ENCODE results near the gene PWWP2B.
A peak's percentile ranks its signal among the peaks of the same experiment; 100 is the strongest.

The PWWP2B gene

DNA sequence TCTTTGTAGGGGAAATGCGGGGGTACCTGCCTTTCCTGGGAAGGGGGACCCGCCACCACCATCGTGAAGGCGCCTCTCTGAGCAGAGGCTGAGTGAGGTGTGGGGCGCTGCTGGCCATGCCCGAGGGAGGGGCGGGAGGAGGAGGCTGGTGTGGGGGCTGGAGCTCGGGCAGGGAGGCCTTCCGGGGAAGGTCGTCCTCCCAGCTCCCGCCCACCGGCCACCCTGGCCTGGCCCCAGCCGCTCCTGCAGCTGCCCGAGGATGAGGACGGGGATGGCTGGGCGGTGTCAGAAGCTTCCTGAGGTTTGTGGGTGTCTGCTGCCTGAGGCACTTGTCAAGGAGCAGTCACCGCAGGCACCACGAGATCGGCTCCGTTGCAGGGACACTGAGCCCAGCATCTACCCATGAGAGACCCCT, 11.4 kb downstream of the PWWP2B start:
- DNase-seq: no peak

DNA sequence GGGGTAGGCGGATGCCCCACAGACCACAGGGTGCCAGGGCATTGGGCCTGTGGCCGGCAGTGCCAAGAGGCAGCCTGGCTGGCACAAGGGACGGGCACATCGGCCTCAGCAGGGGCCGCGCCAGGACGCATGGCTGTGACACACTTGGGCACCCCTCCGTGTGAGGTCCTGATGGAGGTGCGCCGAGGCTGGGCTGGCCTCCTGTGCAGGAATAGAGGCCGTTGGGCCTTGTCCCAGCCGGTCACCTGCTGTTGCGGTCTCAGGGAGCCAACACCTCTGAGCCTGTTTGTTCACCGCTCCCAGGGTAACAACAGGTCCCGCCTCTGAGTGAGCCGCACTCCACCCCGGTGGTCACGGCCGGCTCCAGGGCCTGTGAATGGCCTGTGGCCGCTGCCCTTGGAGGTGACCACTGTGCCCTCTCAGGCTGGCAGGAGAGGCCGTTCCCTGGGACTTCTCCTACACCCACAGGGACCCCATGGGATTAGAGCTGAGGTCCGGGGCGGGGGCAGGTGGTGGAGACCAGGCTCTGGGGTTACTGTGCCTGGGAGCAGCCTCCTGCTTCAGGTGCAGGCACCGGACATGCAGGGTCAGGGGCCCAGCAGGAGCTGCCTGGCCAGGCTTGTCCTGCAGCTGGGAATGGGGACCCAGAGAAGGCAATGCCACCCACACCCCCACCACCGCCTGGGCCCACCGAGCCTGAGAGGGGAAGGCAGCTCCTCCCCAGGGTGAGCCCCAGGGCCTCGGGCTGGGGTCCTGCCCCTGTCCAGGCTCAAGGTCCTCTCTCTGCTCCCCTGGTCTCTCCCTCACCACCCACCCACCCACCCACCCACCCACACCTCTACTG, 12.0 kb downstream of the PWWP2B start:
- DNase-seq: no peak

DNA sequence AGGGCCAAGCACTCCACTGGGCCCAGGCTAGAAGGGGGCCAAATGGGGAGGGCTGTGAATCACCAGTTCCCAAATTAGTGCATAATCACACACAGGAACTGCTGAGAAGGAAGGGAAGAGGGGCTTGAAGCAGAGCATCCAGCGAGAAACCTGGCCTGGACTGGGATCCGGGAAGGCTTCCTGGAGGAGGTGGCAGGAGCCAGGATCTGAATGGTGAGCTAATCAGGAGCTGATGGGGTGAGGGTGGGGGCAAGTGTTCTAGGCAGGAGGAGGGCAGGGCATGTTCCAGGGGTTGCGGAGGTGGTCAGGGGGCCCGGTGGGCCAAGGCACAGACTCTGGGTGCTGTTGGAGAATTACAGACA, 12.6 kb downstream of the PWWP2B start:
- no peak for DNase-seq

DNA sequence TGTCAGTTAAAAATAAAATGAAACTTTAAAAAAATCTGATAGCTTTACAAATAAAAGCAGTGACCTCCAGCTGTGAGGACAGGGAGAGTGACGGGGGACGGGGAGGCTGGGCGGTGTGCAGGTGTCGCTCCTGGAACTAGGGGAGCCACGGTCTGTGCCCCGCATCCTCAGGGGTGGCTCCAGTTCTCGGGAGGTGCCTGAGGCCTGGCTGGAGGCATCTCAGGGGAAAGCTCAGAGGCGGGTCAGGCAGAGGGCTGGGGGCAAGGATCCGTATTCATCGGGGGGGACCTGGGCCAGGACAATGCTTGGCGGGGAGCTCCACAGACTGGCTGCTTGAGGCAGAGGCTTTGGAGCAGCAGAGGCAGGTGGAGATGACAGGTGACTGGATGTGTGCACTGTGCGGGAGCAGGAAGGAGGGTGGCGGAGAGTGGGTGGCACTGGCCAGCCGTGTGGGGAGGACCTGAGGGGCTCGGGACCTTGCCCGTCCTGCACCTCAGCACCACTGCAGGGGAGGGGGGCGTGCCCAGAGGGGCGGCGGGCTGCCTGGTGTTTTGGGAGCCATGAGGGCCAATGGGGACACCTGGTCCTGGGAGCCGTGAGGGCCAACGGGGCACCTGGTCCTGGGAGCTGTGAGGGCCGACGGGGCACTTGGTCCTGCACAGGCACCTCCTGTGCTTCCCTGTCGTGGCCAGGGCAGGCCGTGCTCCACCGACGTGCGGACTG, 13.2 kb downstream of the PWWP2B start:
- no peak for DNase-seq

DNA sequence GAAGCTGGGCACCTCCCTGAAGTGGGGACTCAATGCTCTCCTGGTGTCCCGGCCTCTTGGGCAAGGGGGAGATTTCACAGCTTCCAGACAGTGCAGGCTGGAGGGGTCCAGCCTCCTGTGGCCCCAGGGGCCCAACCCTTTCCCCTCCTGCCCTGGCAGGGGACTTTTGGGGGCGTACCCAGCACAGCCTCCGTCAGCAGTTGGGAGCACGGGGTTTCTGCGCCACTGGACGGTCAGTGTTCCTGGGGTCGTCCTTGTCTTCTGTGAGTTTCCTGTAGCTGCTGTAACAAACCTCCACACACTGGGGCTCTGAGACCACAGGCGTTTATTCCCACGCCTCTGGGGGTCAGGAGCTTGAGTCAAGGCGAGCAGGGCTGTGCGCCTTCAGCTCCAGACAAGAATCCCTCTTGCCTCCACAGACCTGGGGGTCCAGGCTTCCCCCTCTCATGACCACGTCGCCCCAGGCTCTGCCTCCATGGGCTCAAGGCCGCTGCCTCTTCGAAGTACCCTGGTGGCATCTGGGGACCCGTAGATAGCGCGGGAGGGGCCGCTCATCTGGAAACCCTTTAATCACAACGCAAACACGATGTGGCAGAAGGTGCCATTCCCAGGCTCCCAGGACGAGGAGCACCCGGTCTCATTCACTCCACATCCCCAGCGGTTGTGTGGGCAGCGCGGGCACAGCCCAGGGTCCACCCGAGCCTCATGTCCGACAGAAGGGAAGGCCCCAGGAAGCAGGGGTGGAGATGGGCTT, 14.0 kb downstream of the PWWP2B start:
- DNase-seq: no peak

DNA sequence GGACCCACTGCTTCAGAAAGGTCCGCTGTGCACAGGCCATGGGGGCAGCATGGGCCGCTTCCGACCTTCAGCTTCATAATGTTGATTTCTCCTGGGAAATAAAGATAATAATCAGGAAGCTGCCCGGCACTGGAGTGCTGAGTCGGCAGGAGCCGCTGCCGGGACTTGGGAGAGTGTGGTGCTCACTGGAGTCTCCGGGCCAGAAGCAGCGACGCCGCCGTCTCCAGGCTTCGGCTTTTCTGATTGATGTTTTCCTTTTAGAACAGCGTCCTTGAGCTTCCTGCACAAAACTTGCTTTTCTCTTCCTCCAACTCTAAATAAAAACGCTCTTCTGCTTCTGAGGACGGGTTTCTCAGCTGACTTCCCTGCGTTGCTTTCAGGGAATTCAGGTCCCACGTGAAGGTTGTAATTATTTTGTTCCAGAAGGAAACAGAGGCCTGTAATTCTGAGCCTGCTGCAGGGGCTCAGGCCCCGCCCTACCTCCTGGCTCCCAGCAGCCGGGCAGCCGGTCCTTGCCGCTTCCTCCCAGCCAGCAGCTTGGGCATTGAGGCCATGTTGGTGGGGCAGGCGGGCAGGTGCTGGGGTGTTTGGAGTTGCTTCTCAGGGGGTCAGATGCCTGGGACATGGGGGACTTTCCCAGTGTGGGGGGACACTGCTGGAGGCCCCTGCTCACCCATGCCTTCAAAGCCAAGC, 14.7 kb downstream of the PWWP2B start:
- no peak for DNase-seq

DNA sequence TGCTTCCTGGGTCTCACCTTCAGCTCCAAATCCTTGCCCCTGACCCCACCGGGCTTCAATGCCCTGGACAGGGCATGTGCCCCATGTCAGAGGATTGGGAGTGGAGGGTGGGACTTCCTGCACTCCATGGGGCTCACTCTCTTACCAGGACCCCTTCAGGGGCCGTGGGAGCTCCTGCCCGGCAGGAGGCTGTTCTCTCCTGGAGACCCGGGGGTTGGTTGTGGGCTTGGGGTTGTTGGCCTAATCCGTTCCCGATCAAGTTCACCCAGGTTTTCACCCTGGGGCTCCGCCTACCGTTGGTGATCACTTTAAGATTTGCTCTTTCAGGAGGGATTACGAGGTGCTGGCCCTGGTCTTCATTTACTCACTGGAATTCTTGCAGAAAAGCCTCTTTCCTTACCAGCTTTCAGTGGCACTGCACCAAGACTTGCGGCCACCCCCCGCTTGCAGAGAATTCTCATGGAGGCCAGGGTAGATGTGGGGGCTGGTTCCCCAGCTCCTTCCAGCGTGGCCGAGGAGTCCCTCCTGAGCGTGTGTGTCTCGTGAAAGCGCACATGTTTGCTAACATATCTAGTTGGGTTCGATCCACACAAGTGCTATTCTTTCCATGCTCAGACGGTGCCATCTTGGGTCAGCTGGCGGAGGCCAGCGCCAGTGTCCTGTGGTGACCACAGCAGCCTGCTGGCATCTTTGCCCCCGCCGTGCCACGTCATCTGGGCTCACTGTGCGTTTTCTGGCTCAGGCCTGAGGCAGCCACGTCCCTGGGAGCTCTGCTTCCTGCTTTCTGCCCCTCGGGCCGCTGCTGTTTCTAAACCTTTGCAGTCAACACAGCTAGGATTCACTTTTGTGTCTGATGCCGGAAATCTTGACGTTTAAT, 15.6 kb downstream of the PWWP2B start:
- no peak for DNase-seq

DNA sequence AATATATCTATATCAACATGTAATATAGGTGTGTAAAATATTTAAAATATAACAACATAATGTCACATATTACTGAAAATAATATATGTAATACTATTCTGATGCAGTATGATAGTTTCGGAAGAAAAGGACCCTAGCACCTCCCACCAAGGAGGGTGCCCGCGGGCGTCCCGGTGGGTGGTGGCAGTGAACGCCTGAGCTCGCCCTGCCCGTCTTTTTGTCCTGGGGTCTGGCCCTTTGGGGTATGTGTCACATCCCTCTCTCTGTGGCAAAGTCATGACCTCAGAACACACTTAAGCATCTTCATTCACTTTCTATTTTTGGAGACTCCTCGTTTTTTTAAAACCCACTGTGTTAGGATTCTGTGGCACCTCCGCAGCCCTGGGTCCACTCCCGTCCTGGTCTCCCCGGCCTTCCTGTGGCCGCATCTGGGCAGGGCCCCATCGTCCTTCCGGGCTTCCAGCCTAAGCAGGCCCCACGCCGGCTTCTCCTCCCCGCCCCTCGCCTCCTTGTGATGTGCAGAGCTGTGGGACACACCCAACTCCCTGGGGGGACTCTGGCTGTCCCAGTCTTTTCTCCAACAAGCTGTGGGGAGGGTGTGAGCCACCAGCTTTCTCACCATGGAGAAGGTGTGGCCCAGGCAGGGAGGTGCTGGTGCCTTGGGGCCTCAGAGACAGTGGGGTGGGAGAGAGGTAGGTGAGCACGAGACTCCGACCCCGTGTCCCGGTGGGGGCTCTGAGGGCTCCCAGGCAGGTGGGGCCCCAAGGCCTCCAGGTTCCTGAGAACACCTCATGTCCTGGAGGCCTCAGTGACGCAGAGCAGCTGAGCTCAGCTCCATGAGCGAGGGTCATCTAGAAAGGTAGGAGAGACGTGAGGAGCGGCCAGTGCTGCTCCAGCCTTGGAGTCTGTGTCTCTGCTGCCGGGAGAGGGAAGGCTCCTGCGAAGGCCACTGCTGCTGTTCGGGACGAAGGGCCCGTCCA, 16.5 kb downstream of the PWWP2B start:
- no peak for DNase-seq

DNA sequence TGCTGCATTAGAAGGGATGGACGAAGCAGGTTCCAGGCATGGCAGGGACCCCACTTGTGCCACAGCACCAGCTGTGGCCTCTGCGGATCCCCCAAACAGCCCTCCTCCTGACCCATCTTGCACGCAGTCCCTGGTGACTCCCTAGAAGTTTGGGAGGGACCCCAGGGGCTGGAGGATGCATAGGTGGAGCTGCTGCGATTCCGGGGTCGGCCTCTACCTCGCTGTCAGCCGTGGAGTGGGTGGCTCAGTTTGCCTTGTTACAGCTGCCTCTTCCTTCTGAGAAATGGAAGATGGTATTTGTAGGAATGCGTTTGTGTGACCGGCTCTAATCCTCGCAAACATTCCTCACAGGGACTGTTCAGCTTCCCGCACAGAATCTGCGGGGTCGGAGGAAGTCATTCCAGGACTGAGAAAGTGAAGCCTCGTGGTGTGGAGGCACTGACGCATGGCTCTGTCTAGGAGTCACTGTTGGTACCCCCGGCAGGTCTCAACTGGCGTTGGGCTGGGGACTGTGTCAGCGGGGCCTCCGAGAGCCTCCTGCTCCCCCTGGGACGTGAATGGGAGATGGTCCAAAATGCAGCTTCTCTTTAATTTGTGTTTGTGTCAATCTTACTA, 17.5 kb downstream of the PWWP2B start:
- no peak for DNase-seq

DNA sequence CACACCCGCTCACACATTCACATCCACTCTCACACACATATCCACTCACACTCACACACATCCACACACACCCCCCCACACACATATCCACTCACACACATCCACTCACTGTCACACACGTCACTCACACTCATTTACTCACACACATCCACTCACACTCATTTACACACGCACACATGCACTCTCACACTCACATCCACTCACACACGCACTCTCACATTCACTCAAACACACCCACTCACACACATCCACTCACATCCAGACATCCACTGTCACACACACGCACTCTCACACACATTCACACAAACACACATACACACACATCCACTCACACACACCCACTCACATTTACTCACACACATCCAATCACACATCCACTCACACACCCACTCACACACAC, 18.3 kb downstream of the PWWP2B start:
- no peak for DNase-seq

DNA sequence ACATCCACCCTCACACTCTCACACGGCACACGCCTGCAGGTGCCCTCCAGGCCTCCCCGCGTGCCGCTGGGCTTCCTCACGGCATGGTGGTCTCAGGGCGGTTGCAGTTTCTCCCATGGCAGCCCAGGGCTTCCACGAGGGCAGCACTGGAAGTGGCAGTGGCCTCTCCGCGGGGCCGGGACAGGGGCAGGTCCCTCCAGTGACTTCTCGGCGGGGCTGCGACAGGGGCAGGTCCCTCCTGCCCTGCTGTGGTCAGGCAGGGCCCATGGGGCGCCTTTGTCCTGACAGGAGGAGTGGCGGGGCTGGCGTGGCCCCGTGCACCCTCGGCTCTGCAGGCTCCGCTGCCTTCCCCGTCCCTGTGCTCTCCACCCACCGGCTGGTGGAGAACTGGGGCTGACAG, 19.0 kb downstream of the PWWP2B start:
- no peak for DNase-seq

DNA sequence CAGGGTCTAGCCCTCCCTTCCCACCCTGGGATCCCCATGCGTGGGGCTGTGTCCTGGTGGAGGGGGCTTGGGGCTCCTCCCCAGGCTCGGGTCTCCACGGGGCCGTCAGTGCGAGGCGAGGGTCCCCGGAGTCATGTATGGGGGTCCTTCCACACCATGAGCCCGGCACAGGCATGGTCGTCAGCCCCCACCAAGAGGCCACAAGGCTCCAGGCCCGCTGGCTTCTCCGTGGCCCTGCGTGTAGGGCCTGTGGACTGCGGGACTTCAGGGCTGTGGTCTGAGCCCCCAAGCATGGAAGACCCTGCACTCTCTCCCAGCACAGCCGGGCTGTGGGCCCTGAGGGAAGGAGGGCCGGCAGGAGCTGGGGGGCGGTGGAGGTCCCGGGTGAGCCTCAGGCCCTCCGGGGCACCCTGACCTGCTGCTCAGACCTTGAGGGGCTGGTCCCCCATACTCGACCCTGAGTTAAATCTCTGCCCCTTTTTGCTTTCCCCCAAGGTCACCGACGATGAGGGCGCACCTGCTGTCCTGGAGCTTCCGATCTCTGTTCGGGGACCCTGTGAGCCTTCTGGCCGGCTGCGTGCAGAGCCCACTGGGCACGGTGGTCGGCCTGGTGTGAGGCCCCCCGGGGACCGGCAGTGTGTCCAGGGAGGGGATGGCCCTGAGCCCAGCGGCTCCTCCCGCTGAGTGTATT, 19.7 kb downstream of the PWWP2B start:
- DNase-seq: no peak

DNA sequence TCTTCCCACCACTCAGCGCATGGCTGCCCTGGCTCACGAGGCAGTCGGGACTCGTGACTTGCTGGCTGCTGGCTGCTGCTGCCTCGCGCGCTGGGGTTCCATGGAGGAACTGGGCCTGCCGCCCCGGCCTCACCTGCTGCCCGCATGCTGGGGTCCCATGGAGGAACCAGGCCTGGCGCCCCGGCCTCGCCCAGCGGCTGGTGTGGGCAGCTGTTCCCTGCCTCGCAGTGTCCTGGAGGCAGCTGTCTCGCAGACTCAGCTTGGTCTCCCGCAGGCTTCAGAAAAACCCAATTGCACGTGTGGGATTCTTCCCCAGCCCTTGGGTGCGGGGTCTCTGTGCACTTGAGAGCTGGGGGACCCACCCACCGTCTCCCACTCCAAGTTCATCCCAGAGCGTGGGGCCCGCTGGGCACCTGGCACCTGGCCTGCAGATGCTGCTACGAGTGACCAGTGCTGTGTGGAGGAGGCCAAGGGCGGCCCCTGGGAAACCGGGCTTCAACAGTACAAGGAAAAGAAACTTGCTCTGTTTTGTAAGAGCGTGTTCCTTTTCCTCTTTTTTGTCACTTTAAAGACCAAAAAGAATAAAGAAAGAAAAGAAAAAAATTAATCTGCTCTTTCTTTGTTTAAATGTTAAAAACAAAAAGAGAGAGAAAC, 20.4 kb downstream of the PWWP2B start:
- DNase-seq: no peak

DNA sequence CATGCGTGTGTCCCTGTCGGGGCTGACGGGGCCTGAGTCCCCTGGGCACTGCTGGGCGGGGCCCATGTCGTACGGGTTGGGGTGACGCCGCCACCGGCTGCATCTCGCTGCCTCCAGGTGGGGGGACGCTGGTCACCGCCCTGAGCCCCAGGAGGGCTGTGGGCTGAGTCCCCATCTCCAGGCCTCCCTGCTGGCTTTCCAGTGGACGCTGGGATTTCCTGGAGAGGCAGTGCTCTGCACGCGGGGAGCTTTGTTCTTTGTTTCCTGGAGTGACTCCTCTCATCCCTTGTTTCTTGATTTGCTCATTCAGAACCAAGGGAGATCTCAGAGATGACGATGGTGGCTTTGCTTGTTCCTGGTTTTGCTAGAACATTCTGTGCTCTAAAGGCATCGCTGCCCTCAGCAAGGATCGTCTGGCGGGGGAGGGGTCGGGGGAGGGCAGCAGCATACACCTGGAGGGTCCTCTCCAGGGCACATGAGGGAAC, 21.0 kb downstream of the PWWP2B start:
- no peak for DNase-seq

DNA sequence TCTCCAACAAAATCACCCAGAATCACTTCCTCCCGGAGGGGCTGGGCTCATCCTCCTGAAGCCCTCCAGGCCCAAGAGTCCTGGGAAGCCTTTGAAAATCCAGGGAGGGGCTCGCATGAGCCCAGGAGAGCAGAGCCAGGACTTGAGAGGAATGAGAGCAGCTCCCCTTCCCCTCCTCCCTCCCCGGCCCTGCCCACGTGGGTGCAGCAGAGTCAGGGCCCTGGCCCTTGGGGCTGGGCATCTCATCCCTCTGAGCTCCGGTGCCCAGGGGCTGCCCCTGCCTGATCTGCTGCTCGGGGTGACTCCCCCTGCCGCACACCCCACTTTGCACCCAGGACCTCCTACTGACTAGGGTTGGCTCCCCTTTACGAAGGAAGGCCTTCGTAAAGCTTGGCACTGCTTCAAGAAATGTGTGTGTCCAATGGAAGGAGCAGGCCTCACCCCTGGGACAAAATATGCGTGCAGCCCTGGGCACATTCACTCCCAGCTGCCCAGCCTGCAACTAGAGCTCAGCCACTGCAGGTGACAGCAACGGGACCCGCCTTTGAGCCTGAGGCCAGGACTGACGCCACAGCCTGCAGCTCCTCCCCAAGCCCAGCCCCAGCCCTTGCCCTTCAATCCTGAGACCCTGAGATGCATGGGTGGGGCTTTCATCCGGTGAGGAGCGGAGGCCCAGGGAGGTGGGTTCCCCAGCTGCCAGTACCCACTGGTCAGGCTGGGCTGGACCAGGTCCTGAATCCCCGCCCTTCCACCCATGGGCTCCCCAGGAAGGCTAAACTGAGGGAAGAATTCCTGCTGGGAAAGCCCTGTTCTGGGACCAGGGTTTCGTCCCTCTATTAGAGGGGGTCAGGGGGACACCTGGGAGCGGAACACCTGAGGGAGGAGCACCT, 21.8 kb downstream of the PWWP2B start:
- DNase-seq: peak; percentile 60

DNA sequence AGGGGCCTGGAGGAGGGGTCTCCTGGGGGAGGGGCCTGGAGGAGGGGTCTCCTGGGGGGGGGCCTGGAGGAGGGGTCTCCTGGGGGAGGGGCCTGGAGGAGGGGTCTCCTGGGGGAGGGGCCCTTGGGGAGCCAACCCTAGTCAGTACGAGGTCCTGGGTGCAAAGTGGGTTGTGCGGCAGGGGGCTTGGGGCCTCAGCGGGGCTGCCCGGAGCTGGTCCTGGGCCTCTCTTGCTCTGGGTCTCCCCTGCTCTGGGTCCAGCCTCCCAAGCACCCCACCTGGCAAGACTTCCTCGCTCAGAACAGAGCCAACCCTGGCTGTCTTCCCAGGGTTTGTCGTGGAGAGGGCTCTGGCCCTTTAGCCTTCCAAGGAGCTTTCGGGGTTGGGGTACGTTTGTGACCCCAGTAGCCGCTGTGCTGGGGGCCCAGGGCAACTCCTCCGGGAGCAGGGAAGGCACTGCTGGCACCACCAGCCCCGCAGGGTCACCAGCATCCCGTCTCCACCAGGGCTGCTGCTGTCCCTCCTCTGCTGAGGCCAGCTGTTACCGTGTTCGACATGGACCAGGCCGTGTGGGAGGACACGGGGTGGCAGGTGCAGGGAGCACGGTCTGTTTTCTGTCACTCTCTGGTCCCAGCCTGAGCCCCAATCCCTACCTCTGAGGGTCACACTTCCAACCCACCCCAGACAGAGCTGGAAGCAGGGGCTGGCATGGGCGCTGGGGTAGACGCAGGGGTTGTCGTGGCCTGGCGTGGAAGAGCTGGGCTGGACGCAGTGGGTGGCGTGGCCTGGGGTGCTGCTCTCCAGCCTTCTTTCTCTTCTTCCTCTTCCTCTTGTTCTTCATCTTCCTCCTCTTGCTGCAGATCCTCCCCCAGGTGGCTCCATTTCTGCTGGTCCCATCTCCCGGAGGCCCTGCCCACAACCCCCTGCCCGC, 22.8 kb downstream of the PWWP2B start:
- DNase-seq: no peak

DNA sequence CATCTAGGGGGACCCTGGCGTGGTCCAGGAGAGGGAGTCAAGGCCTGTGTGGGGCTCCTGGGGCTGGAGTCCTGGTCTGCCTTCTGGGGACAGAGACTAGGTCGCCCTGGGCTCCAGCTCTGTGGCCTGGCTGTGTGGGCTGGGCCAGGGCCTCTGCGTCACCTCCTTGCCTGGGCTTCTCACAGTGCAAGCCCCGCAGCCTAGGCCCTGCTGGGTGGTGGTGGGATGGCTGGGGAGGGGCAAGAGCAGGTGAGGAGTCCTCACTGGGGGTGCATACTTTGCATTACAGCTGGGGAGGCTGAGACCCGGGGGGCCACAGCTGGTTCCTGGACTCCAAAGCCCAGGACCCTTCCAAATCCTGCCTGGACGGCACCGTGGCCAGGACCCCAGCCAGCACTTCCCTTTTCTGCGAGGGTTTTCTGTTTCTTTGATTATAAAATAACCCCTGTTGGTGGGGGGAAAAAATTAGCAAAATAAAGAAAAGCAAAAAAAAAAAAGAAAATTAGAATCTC, 23.5 kb downstream of the PWWP2B start:
- DNase-seq: no peak

Data from NCI-H526 treated with DMSO at 0.1 percent for 48 hours (cell line).